K562 (cell line): ENCODE measurements around the gene UBAP1L. TPM values are rescaled to one million over a fixed set of nuclear protein-coding genes. Genes with fewer than 3 reads are reported as not detected.
A peak's percentile ranks its signal among the peaks of the same experiment; 100 is the strongest.

Experiments
- ARID2 ChIP-seq: fragments of 450-650 bp; IDR thresholded peaks from 2 replicates; pipeline ENCODE4 v1.6.1; 2017; ENCODE audit warnings: antibody characterized with exemption, mild to moderate bottlenecking
- COPS2 ChIP-seq: fragments of 450-650 bp; conservative IDR thresholded peaks from 2 replicates; pipeline ENCODE4 v1.6.1; 2016; ENCODE audit warnings: mild to moderate bottlenecking, moderate library complexity
- DIDO1 ChIP-seq: fragments of 450-650 bp; IDR thresholded peaks from 2 replicates; pipeline ENCODE4 v1.6.1; 2016; ENCODE audit warnings: low read depth, missing biosample characterization, missing genetic modification characterization
- EP400 ChIP-seq: fragments of 450-650 bp; IDR thresholded peaks from 2 replicates; pipeline ENCODE4 v1.6.1; 2017; ENCODE audit warnings: antibody characterized with exemption, mild to moderate bottlenecking, moderate library complexity
- HOXB6 ChIP-seq: fragments of 250-450 bp; sonication (Bioruptor Pico); IDR thresholded peaks from 2 replicates; pipeline ENCODE4 v1.5.1; 2022; ENCODE audit warnings: mild to moderate bottlenecking, borderline replicate concordance
- ILK ChIP-seq: fragments of 450-650 bp; IDR thresholded peaks from 2 replicates; pipeline ENCODE4 v1.6.1; 2016; ENCODE audit warnings: missing genetic modification characterization, low read depth, mild to moderate bottlenecking, missing compliant biosample characterization, moderate library complexity, borderline replicate concordance
- KLF1 ChIP-seq: fragments of 450-650 bp; IDR thresholded peaks from 2 replicates; pipeline ENCODE4 v1.6.1; 2016; ENCODE audit warnings: missing genetic modification characterization, missing compliant biosample characterization
- MAZ ChIP-seq, 2 experiments: fragments of 450-650 bp in 1 of 2; sonication (generic) in 1 of 2; formaldehyde crosslinking; IDR thresholded peaks in 1 of 2; conservative IDR thresholded peaks in 1 of 2; 2 replicates each; pipeline versions ENCODE4 v1.4.0 to v1.5.0; 2020; ENCODE audit warnings: mild to moderate bottlenecking in 1 of 2, missing genetic modification reagents in 1 of 2
- MYC ChIP-seq, 2 experiments: fragments of 250-450 bp in 1 of 2; sonication (Bioruptor Pico) in 1 of 2; IDR thresholded peaks; 2 replicates each; pipeline versions ENCODE4 v1.5.1 to v1.6.1; 2012 to 2021; ENCODE audit warnings: low read depth in 2 of 2, borderline replicate concordance in 1 of 2, improper control_type of control experiment in 1 of 2, low read length in 1 of 2, mild to moderate bottlenecking in 1 of 2, moderate library complexity in 1 of 2
- NFXL1 ChIP-seq: fragments of 450-650 bp; formaldehyde crosslinking; IDR thresholded peaks from 2 replicates; pipeline ENCODE4 v1.4.0; 2021; ENCODE audit warnings: mild to moderate bottlenecking
- NONO ChIP-seq, 2 experiments: fragments of 200-400 bp in 1 of 2; fragments of 450-650 bp in 1 of 2; formaldehyde crosslinking in 1 of 2; IDR thresholded peaks; 2 replicates each; pipeline ENCODE4 v1.6.1; 2017; ENCODE audit warnings: low read depth in 2 of 2, mild to moderate bottlenecking in 2 of 2, moderate library complexity in 2 of 2, low read length in 1 of 2
- POLR2AphosphoS2 ChIP-seq: IDR thresholded peaks from 2 replicates; pipeline ENCODE4 v1.6.1; 2012; ENCODE audit warnings: low read length, improper control_type of control experiment
- POLR2B ChIP-seq: fragments of 450-650 bp; IDR thresholded peaks from 2 replicates; pipeline ENCODE4 v1.6.1; 2018; ENCODE audit warnings: low read depth; ENCODE audit not compliant: partially characterized antibody
- POLR2H ChIP-seq: IDR thresholded peaks from 2 replicates; pipeline ENCODE4 v1.6.1; 2016; ENCODE audit warnings: missing genetic modification characterization, low read depth, mild to moderate bottlenecking, control low read depth, missing compliant biosample characterization, moderate library complexity
- RBFOX2 ChIP-seq: fragments of 200-400 bp; formaldehyde crosslinking; IDR thresholded peaks from 2 replicates; pipeline ENCODE4 v1.6.1; 2017; ENCODE audit warnings: low read depth, mild to moderate bottlenecking, low read length, moderate library complexity
- ZBTB11 ChIP-seq, 3 experiments: fragments of 200-800 bp in 1 of 3; fragments of 250-450 bp in 1 of 3; fragments of 450-650 bp in 1 of 3; sonication (Bioruptor Pico) in 1 of 3; sonication (Bioruptor generic) in 1 of 3; formaldehyde crosslinking in 1 of 3; IDR thresholded peaks; 2 replicates each; pipeline versions ENCODE4 v1.6.1 to v1.8.0; 2016 to 2022; ENCODE audit warnings: mild to moderate bottlenecking in 2 of 3, missing genetic modification characterization in 2 of 3, missing compliant biosample characterization in 1 of 3, moderate library complexity in 1 of 3
- ZKSCAN3 ChIP-seq: fragments of 250-450 bp; sonication (Bioruptor Pico); IDR thresholded peaks from 2 replicates; pipeline ENCODE4 v1.4.0; 2020
- ZNF146 ChIP-seq: IDR thresholded peaks from one replicate; pipeline ENCODE4 v1.6.1; 2018; ENCODE audit warnings: missing compliant biosample characterization; ENCODE audit not compliant: unreplicated experiment
- ZNF398 ChIP-seq: fragments of 250-450 bp; sonication (Bioruptor Pico); IDR thresholded peaks from 2 replicates; pipeline ENCODE4 v1.8.0; 2021; ENCODE audit warnings: moderate library complexity, mild to moderate bottlenecking, inconsistent platforms
- ZNF707 ChIP-seq: fragments of 250-450 bp; sonication (Bioruptor Pico); conservative IDR thresholded peaks from 2 replicates; pipeline ENCODE4 v1.8.0; 2022; ENCODE audit warnings: inconsistent platforms, mild to moderate bottlenecking, moderate library complexity
- polyA plus RNA-seq, 8 experiments: library from polyadenylated mRNA; depleted of rRNA in 4 of 8; stranded (reverse) in 5 of 8; unstranded in 3 of 8; fragments of >200 nt; fragmentation: Nextera tagmentation in 2 of 8; fragmentation: Illumina TruSeq in 1 of 8; extraction: Ambion mirVana in 2 of 8; extraction: Trizol in 1 of 8; gene quantifications; 2 replicates each; pipeline versions ENCODE4 v1.2.1 to v1.2.3, GENCODE V29; 2011 to 2014; ENCODE audit warnings: inconsistent platforms in 1 of 8, missing spikeins in 1 of 8
- total RNA-seq, 7 experiments: library from RNA; depleted of rRNA in 6 of 7; stranded (reverse); fragments of >200 nt in 6 of 7; fragmentation: Illumina TruSeq in 2 of 7; extraction: Trizol in 2 of 7; gene quantifications; 2 replicates each; pipeline versions ENCODE4 v1.2.1 to v1.2.3, GENCODE V29; 2011 to 2021; ENCODE audit warnings: low replicate concordance in 1 of 7

UBAP1L gene
- total and polyA plus RNA-seq, 9 of the 15 experiments (the other 6 are each of a cell fraction or from before 2014, with no cell fraction given), result 0.16 to 0.71 (median 0.41) TPM; not detected in 2

- TF ChIP-seq ZBTB11 (CRISPR knock-in tag; IDR thresholded peaks at IDR 0.05), result peak in 2 of 3 experiments; percentile 67 to 95; a peak in 4 of 6 replicates
- no peak for TF ChIP-seq HOXB6
- peak; percentile 76 for TF ChIP-seq POLR2H
- peak; percentile 63 for TF ChIP-seq EP400
- no peak for TF ChIP-seq ZNF146 (CRISPR knock-in tag)
- no peak for TF ChIP-seq COPS2
- TF ChIP-seq MAZ (CRISPR knock-in tag; conservative IDR thresholded peaks at IDR 0.05 in 1 of 2, IDR thresholded peaks at IDR 0.05 in 1 of 2), result peak in 1 of 2 experiments; percentile 37; a peak in 1 of 4 replicates
- no peak for TF ChIP-seq NFXL1 (CRISPR knock-in tag)
- no peak for TF ChIP-seq ILK (tag)
- peak in 1 of 2 experiments; percentile 21; a peak in 1 of 4 replicates for TF ChIP-seq NONO (IDR thresholded peaks at IDR 0.05; ENCODE audit: low read depth in 2 of 2, low read length in 1 of 2)
- no peak for TF ChIP-seq ZNF398
- no peak for TF ChIP-seq ZNF707 (CRISPR knock-in tag)
- peak; percentile 82 for TF ChIP-seq DIDO1 (tag)
- TF ChIP-seq KLF1 (tag), result no peak; the same call in 1 of the 2 replicates
- 0 out of 2 replicates have a peak, but pooled peaks have one; percentile 60 for TF ChIP-seq POLR2AphosphoS2
- no peak for TF ChIP-seq ARID2
- TF ChIP-seq POLR2B, result peak; percentile 84
- peak; percentile 87 for TF ChIP-seq RBFOX2
- TF ChIP-seq ZKSCAN3 (CRISPR knock-in tag), result no peak
- peak; percentile 52; the same call in 1 of the 2 replicates for TF ChIP-seq MYC (IDR thresholded peaks at IDR 0.05; ENCODE audit: low read depth, low read length)
- no peak for TF ChIP-seq MYC (CRISPR knock-in tag; IDR thresholded peaks at IDR 0.05; ENCODE audit: borderline replicate concordance, low read depth)
These were observed 18.7 kb upstream of the UBAP1L start, which contains the start of gene PDCD7 (continued) for GRCh38 chr15:65133548-65134200.
